ENCODE data around the gene ZNF385B.

GRCh38 chr2:179771791-179772190 lies 89.6 kb downstream of the ZNF385B start:
- TF ChIP-seq POLR2A (IDR thresholded peaks at IDR 0.05) (no peak), EP300 (IDR thresholded peaks at IDR 0.05) (no peak)
- TF ChIP-seq, protein P1, sequence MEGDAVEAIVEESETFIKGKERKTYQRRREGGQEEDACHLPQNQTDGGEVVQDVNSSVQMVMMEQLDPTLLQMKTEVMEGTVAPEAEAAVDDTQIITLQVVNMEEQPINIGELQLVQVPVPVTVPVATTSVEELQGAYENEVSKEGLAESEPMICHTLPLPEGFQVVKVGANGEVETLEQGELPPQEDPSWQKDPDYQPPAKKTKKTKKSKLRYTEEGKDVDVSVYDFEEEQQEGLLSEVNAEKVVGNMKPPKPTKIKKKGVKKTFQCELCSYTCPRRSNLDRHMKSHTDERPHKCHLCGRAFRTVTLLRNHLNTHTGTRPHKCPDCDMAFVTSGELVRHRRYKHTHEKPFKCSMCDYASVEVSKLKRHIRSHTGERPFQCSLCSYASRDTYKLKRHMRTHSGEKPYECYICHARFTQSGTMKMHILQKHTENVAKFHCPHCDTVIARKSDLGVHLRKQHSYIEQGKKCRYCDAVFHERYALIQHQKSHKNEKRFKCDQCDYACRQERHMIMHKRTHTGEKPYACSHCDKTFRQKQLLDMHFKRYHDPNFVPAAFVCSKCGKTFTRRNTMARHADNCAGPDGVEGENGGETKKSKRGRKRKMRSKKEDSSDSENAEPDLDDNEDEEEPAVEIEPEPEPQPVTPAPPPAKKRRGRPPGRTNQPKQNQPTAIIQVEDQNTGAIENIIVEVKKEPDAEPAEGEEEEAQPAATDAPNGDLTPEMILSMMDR (IDR thresholded peaks at IDR 0.05): no peak

Measured in ovary (tissue), 3 donors.